ENCODE measurements around the gene PCDHB6.
"Not testable (repeated sequence)": the region's sequence is repeated elsewhere in the genome, so short reads cannot be mapped to it uniquely, and the experiment has no call there.

Gene PCDHB6

GRCh38 chr5:141149812-141150211, at the start of gene PCDHB6:
Gene PCDHB6, plus strand, starts transcription at chr5:141150057. Its CDS starts 201 bp downstream, at chr5:141150258.
- no peak for DNase-seq (ENCODE audit: low read depth in 1 of 2, low spot score in 1 of 2)

GRCh38 chr5:141100243-141100805, 49.5 kb upstream of the PCDHB6 start, which contains the start of gene PCDHB3:
Gene PCDHB3, plus strand, starts transcription at chr5:141100473. Its CDS starts 177 bp downstream, at chr5:141100650.
- no peak for DNase-seq (ENCODE audit: low read depth in 1 of 2, low spot score in 1 of 2)

GRCh38 chr5:141101059-141101458, 48.8 kb upstream of the PCDHB6 start:
- no peak for DNase-seq (ENCODE audit: low read depth in 1 of 2, low spot score in 1 of 2)

- not testable (repeated sequence) for DNase-seq (ENCODE audit: low read depth in 1 of 2, low spot score in 1 of 2)
These were observed 47.8 kb upstream of the PCDHB6 start for GRCh38 chr5:141102070-141102469.

- DNase-seq (ENCODE audit: low read depth in 1 of 2, low spot score in 1 of 2) = not testable (repeated sequence)
These were observed 47.4 kb upstream of the PCDHB6 start for GRCh38 chr5:141102471-141102870.

- DNase-seq (ENCODE audit: low read depth in 1 of 2, low spot score in 1 of 2) = no peak
These were observed 44.5 kb upstream of the PCDHB6 start for GRCh38 chr5:141105350-141105749.

- DNase-seq (ENCODE audit: low read depth in 1 of 2, low spot score in 1 of 2) = no peak
These were observed 30.6 kb upstream of the PCDHB6 start for GRCh38 chr5:141119250-141119649.

GRCh38 chr5:141121563-141121962, 28.3 kb upstream of the PCDHB6 start, which contains the start of gene PCDHB4:
Gene PCDHB4, plus strand, starts transcription at chr5:141121818. Its CDS starts 181 bp downstream, at chr5:141121999.
- no peak for DNase-seq (ENCODE audit: low read depth in 1 of 2, low spot score in 1 of 2)

- DNase-seq (ENCODE audit: low read depth in 1 of 2, low spot score in 1 of 2) = no peak
These were observed 27.9 kb upstream of the PCDHB6 start for GRCh38 chr5:141121985-141122384.

- DNase-seq (ENCODE audit: low read depth in 1 of 2, low spot score in 1 of 2) = not testable (repeated sequence)
These were observed 26.3 kb upstream of the PCDHB6 start for GRCh38 chr5:141123396-141124135.

- DNase-seq (ENCODE audit: low read depth in 1 of 2, low spot score in 1 of 2) = no peak
These were observed 22.6 kb upstream of the PCDHB6 start for GRCh38 chr5:141127305-141127704.

GRCh38 chr5:141135030-141135717, 14.7 kb upstream of the PCDHB6 start, which contains the start of gene PCDHB5:
Gene PCDHB5, plus strand, starts transcription at chr5:141135206. Its CDS starts 229 bp downstream, at chr5:141135435.
- no peak for DNase-seq (ENCODE audit: low read depth in 1 of 2, low spot score in 1 of 2)

- DNase-seq (ENCODE audit: low read depth in 1 of 2, low spot score in 1 of 2) = no peak
These were observed 14.1 kb upstream of the PCDHB6 start for GRCh38 chr5:141135718-141136266.

GRCh38 chr5:141137346-141137745, 12.5 kb upstream of the PCDHB6 start:
- DNase-seq (ENCODE audit: low read depth in 1 of 2, low spot score in 1 of 2) = not testable (repeated sequence)

- no peak for DNase-seq (ENCODE audit: low read depth in 1 of 2, low spot score in 1 of 2)
These were observed 551 bp downstream of the PCDHB6 start for GRCh38 chr5:141150224-141150992.

- DNase-seq (ENCODE audit: low read depth in 1 of 2, low spot score in 1 of 2) = no peak
These were observed 1.1 kb downstream of the PCDHB6 start for GRCh38 chr5:141150993-141151325.

- DNase-seq (ENCODE audit: low read depth in 1 of 2, low spot score in 1 of 2) = not testable (repeated sequence)
These were observed 1.8 kb downstream of the PCDHB6 start for GRCh38 chr5:141151632-141152031.

GRCh38 chr5:141152096-141152495, 2.2 kb downstream of the PCDHB6 start:
- DNase-seq (ENCODE audit: low read depth in 1 of 2, low spot score in 1 of 2) = not testable (repeated sequence)

GRCh38 chr5:141155540-141156374, 5.9 kb downstream of the PCDHB6 start:
- no peak for DNase-seq (ENCODE audit: low read depth in 1 of 2, low spot score in 1 of 2)

- not testable (repeated sequence) for DNase-seq (ENCODE audit: low read depth in 1 of 2, low spot score in 1 of 2)
These were observed 7.5 kb downstream of the PCDHB6 start for GRCh38 chr5:141157356-141157755.

Measured in activated CD4-positive, alpha-beta T cell treated with anti-CD3 and anti-CD28 coated beads, Interleukin-2, amount 50 U/mL, for 24 hours (primary cell).